Measurements from ENCODE around the gene CNGA4.

Gene CNGA4

GRCh38 chr11:6234387-6235107 lies 4.3 kb upstream of the CNGA4 start, which contains the start of gene FHIP1B:
Gene FHIP1B (minus strand): TSS chr11:6234636. CDS start chr11:6224516, 10,120 bp downstream.
- in situ Hi-C loops (cut with HindIII; ENCODE audit: low pct_ligation_motif_present, low sequenced_read_pairs), result no loop called here
- peak; percentile 100 for DNase-seq
- Histone ChIP-seq H3K27ac (peak within 1 kb of the TSS; percentile 77), H3K27me3 (replicated peaks) (no peaks in the 10 kb centered on the region), H3K36me3 (replicated peaks) (no peaks in the 10 kb centered on the region), H3K4me3 (ENCODE audit: low read depth, low read length) (peak within 1 kb of the TSS; percentile 78)
- TF ChIP-seq CTCF (IDR thresholded peaks at IDR 0.05; ENCODE audit: low read depth, low read length, missing control alignments), result no peak

- TF ChIP-seq CTCF (IDR thresholded peaks at IDR 0.05; ENCODE audit: low read depth, low read length, missing control alignments), result no peak
- DNase-seq, result peak; percentile 1
- H3K27me3 ChIP-seq (replicated peaks), result no peaks in the 10 kb centered on the region
- H3K36me3 ChIP-seq (replicated peaks), result no peaks in the 10 kb centered on the region
- H3K27ac ChIP-seq, result no peak overlapping the region
- no peak overlapping the region for H3K4me3 ChIP-seq (ENCODE audit: low read depth, low read length)
- in situ Hi-C loops (cut with HindIII; ENCODE audit: low pct_ligation_motif_present, low sequenced_read_pairs), result no loop called here
Measured at GRCh38 chr11:6237266-6237665, 1.6 kb upstream of the CNGA4 start.

- H3K4me3 ChIP-seq (ENCODE audit: low read depth, low read length), result no peak overlapping the region
- no peaks in the 10 kb centered on the region for H3K27me3 ChIP-seq (replicated peaks)
- no peak for TF ChIP-seq CTCF (IDR thresholded peaks at IDR 0.05; ENCODE audit: low read depth, low read length, missing control alignments)
- in situ Hi-C loops (cut with HindIII; ENCODE audit: low pct_ligation_motif_present, low sequenced_read_pairs), result no loop called here
- DNase-seq, result no peak
- H3K36me3 ChIP-seq (replicated peaks), result no peaks in the 10 kb centered on the region
- no peak overlapping the region for H3K27ac ChIP-seq
Measured at GRCh38 chr11:6237761-6238302, 1.1 kb upstream of the CNGA4 start.

- Histone ChIP-seq H3K27me3 (replicated peaks) (no peaks in the 10 kb centered on the region), H3K36me3 (replicated peaks) (no peaks in the 10 kb centered on the region), H3K4me3 (ENCODE audit: low read depth, low read length) (no peak overlapping the region), H3K27ac (no peak overlapping the region)
- DNase-seq, result no peak
- no peak for TF ChIP-seq CTCF (IDR thresholded peaks at IDR 0.05; ENCODE audit: low read depth, low read length, missing control alignments)
- in situ Hi-C loops (cut with HindIII; ENCODE audit: low pct_ligation_motif_present, low sequenced_read_pairs), result no loop called here
Measured at GRCh38 chr11:6240139-6240538, 1.2 kb downstream of the CNGA4 start.

- in situ Hi-C loops (cut with HindIII; ENCODE audit: low pct_ligation_motif_present, low sequenced_read_pairs), result no loop called here
- H3K27ac ChIP-seq, result no peak overlapping the region
- no peaks in the 10 kb centered on the region for H3K27me3 ChIP-seq (replicated peaks)
- TF ChIP-seq CTCF (IDR thresholded peaks at IDR 0.05; ENCODE audit: low read depth, low read length, missing control alignments), result no peak
- H3K4me3 ChIP-seq (ENCODE audit: low read depth, low read length), result no peak overlapping the region
- no peaks in the 10 kb centered on the region for H3K36me3 ChIP-seq (replicated peaks)
- DNase-seq, result no peak
Measured at GRCh38 chr11:6240781-6241180, 1.9 kb downstream of the CNGA4 start.

Data from brain microvascular endothelial cell (primary cell).